Astrocyte of the cerebellum (primary cell): ENCODE results near the gene MET.

ENCODE experiments used
- DNase-seq: peaks from one replicate; pipeline ENCODE4 v3.0.0-alpha.2; 2011; ENCODE audit warnings: low read depth
- H3K4me3 ChIP-seq: 2 replicates; pipeline ENCODE4 v1.5.1; 2011; ENCODE audit warnings: mild to moderate bottlenecking, low read depth, low read length, moderate library complexity
- in situ Hi-C: cut with HindIII; loops from 2 replicates; pipeline ENCODE4 v1.10.0; 2017; ENCODE audit warnings: low sequenced_read_pairs
- TF ChIP-seq, protein P1 (sequence below): IDR thresholded peaks from 2 replicates; pipeline ENCODE4 v1.5.1; 2012; ENCODE audit warnings: low read length, low read depth, moderate library complexity, mild to moderate bottlenecking; ENCODE audit errors: missing control alignments

The MET gene

GRCh38 chr7:116829041-116829440, 157.0 kb downstream of the MET start:
- TF ChIP-seq, protein P1, sequence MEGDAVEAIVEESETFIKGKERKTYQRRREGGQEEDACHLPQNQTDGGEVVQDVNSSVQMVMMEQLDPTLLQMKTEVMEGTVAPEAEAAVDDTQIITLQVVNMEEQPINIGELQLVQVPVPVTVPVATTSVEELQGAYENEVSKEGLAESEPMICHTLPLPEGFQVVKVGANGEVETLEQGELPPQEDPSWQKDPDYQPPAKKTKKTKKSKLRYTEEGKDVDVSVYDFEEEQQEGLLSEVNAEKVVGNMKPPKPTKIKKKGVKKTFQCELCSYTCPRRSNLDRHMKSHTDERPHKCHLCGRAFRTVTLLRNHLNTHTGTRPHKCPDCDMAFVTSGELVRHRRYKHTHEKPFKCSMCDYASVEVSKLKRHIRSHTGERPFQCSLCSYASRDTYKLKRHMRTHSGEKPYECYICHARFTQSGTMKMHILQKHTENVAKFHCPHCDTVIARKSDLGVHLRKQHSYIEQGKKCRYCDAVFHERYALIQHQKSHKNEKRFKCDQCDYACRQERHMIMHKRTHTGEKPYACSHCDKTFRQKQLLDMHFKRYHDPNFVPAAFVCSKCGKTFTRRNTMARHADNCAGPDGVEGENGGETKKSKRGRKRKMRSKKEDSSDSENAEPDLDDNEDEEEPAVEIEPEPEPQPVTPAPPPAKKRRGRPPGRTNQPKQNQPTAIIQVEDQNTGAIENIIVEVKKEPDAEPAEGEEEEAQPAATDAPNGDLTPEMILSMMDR = no peak
- no peak overlapping the region for H3K4me3 ChIP-seq
- DNase-seq = no peak
- in situ Hi-C loops = no loop called here

DNA sequence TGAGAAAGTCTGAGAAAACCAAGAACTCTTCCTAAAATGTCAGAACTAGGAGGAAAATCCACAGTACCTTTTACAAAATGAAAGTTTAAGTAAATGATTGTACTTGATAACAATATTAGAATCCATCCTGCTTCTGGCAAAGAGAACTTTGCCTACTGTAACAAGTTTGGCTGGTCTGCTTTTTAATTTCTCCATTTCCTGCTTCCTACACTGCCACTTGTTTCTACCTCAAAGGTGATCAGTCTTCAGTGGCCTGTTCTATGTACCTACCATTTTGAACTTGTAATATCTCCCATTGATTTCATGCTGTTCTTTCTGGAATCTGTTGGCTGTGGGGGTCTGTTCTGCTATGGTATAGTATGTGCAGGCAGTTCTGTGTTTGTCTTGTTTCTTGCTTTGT, 157.5 kb downstream of the MET start:
- in situ Hi-C loops = no loop called here
- H3K4me3 ChIP-seq = no peak overlapping the region
- TF ChIP-seq, protein P1 = no peak
- DNase-seq = no peak

GRCh38 chr7:116832692-116833091, 160.7 kb downstream of the MET start:
- DNase-seq = no peak
- H3K4me3 ChIP-seq = no peak overlapping the region
- TF ChIP-seq, protein P1 = no peak
- in situ Hi-C loops = no loop called here

DNA sequence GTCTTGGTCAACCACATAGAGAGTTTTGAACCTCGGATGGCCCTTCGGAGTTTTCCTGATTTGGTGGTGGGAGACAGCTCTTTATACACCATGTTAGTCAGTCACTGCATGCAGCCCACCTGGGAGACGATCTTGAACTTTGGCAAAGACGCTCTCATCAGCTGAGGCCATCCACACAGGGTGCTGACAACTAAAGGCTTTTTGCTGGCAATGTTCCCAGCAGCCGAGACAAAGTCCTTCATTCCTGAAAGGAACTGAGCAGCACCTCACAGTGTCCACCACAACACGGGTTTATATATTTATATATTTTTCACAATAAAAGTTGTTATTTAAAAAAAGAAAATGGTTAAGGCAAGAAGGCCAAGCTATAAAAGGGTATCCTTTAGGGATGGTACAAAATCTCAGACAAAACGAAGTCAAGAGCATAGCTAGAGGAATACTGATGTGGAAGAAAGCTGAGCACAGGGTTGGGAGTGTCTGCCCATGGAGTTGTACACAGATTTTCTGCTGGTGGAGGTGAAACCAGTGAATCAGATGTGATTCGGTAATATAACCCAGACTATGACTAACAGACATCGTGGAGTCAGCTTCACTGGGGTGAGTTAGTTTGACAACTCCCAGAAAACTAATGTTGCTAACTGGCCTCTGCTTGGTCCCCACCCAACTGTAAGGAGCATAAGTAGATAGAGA, 163.0 kb downstream of the MET start:
- DNase-seq = no peak
- no peak overlapping the region for H3K4me3 ChIP-seq
- TF ChIP-seq, protein P1 = no peak
- in situ Hi-C loops = no loop called here

GRCh38 chr7:116836048-116836447, 164.1 kb downstream of the MET start:
- TF ChIP-seq, protein P1 = no peak
- no peak overlapping the region for H3K4me3 ChIP-seq
- in situ Hi-C loops = no loop called here
- no peak for DNase-seq

- in situ Hi-C loops = no loop called here
- H3K4me3 ChIP-seq = no peak overlapping the region
These were observed 164.9 kb downstream of the MET start for GRCh38 chr7:116836911-116837310.

More at GRCh38 chr7:116836911-116837310, 164.9 kb downstream of the MET start:
- no peak for DNase-seq
- TF ChIP-seq, protein P1 = no peak
